ENCODE results near the gene KNOP1. TPM values are rescaled to one million over a fixed set of nuclear protein-coding genes. Genes with fewer than 3 reads are reported as not detected.

Gene KNOP1
- total and polyA plus RNA-seq, 2 of the 13 experiments (the other 11 are each of a cell fraction or from before 2014, with no cell fraction given), result 21.2 to 57.5 TPM

GRCh38 chr16:19751478-19752385 is 33.7 kb upstream of the KNOP1 start:
- Histone ChIP-seq H4K20me1 (ENCODE audit: insufficient read depth, low read length) (no peaks in the 10 kb centered on the region), H3K9ac (ENCODE audit: insufficient read depth, low read depth, low read length) (no peak overlapping the region), H3K27ac (ENCODE audit: extremely low read length, insufficient read depth, low read length) (no peak overlapping the region), H3K79me2 (ENCODE audit: insufficient read depth, low read length) (no peaks in the 10 kb centered on the region), H3K4me2 (ENCODE audit: low read depth, low read length) (no peak overlapping the region), H2AFZ (ENCODE audit: low read length) (no peak overlapping the region), H3K27me3 (ENCODE audit: control insufficient read depth in 1 of 2, insufficient read depth in 2 of 2, low read length in 2 of 2) (no peaks in the 10 kb centered on the region), H3K4me1 (ENCODE audit: insufficient read depth, low read length) (peaks cover 43% of the 10 kb centered on the region), H3K4me3 (replicated peaks in 1 of 3; ENCODE audit: insufficient read depth in 1 of 3, low read depth in 2 of 3, low read length in 3 of 3) (no peak overlapping the region), H3K9me3 (ENCODE audit: low read length) (no peaks in the 10 kb centered on the region), H3K36me3 (replicated peaks in 1 of 2; ENCODE audit: control insufficient read depth in 1 of 2, insufficient read depth in 2 of 2, low read length in 2 of 2) (no peaks in the 10 kb centered on the region)
- DNase-seq (ENCODE audit: low spot score) (no peak), ATAC-seq (no peak), FAIRE-seq (no peak)
- ChIA-PET CTCF (ENCODE audit: low intra/inter-chr PET ratio, low total read pairs) (no interaction called here), POLR2A (interaction anchor here (1.2 kb wide), 1 partner anchor 8 kb away, joined by 3 read pairs; no protein-coding TSS in a partner anchor)
- intact Hi-C loops (cut with micrococcal nuclease; ENCODE audit: unreplicated experiment), result loop anchor here (5.0 kb wide), 1 partner anchor 34 kb away; the partner anchor contains the start of genes IQCK and KNOP1
- in situ Hi-C loops (cut with HindIII; ENCODE audit: extremely low pct_ligation_motif_present, low pct_unique_long_range_greater_than_20kb), result no loop called here
- no peak for TF ChIP-seq ZBTB21 (CRISPR knock-in tag; IDR thresholded peaks at IDR 0.05)
- TF ChIP-seq ZFP1 (CRISPR knock-in tag; IDR thresholded peaks at IDR 0.05), result no peak
- no peak for TF ChIP-seq ZBTB20 (CRISPR knock-in tag; IDR thresholded peaks at IDR 0.05; ENCODE audit: borderline replicate concordance, low read depth)
- no peak for TF ChIP-seq FOXA3 (CRISPR knock-in tag; IDR thresholded peaks at IDR 0.05)
- TF ChIP-seq ZSCAN22 (CRISPR knock-in tag; IDR thresholded peaks at IDR 0.05), result no peak
- no peak for TF ChIP-seq ZNF333 (CRISPR knock-in tag; IDR thresholded peaks at IDR 0.05; ENCODE audit: borderline replicate concordance)
- TF ChIP-seq, protein P1, sequence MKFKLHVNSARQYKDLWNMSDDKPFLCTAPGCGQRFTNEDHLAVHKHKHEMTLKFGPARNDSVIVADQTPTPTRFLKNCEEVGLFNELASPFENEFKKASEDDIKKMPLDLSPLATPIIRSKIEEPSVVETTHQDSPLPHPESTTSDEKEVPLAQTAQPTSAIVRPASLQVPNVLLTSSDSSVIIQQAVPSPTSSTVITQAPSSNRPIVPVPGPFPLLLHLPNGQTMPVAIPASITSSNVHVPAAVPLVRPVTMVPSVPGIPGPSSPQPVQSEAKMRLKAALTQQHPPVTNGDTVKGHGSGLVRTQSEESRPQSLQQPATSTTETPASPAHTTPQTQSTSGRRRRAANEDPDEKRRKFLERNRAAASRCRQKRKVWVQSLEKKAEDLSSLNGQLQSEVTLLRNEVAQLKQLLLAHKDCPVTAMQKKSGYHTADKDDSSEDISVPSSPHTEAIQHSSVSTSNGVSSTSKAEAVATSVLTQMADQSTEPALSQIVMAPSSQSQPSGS (CRISPR knock-in tag; IDR thresholded peaks at IDR 0.05), result no peak
- TF ChIP-seq MIER2 (CRISPR knock-in tag; IDR thresholded peaks at IDR 0.05), result no peak
- no peak for TF ChIP-seq HIC2 (CRISPR knock-in tag; IDR thresholded peaks at IDR 0.05; ENCODE audit: low read depth)
- TF ChIP-seq ZNF768 (CRISPR knock-in tag; IDR thresholded peaks at IDR 0.05), result no peak
- TF ChIP-seq, protein P2, sequence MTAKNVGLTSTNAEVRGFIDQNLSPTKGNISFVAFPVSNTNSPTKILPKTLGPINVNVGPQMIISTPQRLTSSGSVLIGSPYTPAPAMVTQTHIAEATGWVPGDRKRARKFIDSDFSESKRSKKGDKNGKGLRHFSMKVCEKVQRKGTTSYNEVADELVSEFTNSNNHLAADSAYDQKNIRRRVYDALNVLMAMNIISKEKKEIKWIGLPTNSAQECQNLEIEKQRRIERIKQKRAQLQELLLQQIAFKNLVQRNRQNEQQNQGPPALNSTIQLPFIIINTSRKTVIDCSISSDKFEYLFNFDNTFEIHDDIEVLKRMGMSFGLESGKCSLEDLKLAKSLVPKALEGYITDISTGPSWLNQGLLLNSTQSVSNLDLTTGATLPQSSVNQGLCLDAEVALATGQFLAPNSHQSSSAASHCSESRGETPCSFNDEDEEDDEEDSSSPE (CRISPR knock-in tag; IDR thresholded peaks at IDR 0.05), result no peak
- TF ChIP-seq ZNF569 (CRISPR knock-in tag; IDR thresholded peaks at IDR 0.05; ENCODE audit: borderline replicate concordance), result no peak
- no peak for TF ChIP-seq POLR2G (IDR thresholded peaks at IDR 0.05; ENCODE audit: low read depth, low read length)
- no peak for TF ChIP-seq TP53 (CRISPR knock-in tag; conservative IDR thresholded peaks at IDR 0.05)
- no peak for TF ChIP-seq ZNF326 (CRISPR knock-in tag; IDR thresholded peaks at IDR 0.05; ENCODE audit: borderline replicate concordance)
- BruUV-seq (replicated peaks), result no TSS peak
- WGBS (ENCODE audit: low lambda C conversion rate), result 90% methylated on average over 6 of the region's 6 CpGs

All from HepG2 (cell line).